Measurements from ENCODE around the gene ZMYND8. TPM values are rescaled to one million over a fixed set of nuclear protein-coding genes. Genes with fewer than 3 reads are reported as not detected.

Gene ZMYND8
- total and polyA plus RNA-seq, 2 of the 8 experiments (the other 6 are each of a cell fraction or from before 2014, with no cell fraction given) = 50.5 to 163 TPM

- TF ChIP-seq CHD7 (IDR thresholded peaks at IDR 0.05; ENCODE audit: insufficient replicate concordance, low read length) (no peak), ASH2L (IDR thresholded peaks at IDR 0.05; ENCODE audit: low read length) (no peak), CBX8 (IDR thresholded peaks at IDR 0.05; ENCODE audit: borderline replicate concordance, low read depth, low read length) (no peak), TEAD4 (IDR thresholded peaks at IDR 0.05; ENCODE audit: low read depth, low read length) (no peak), HDAC2 (IDR thresholded peaks at IDR 0.05; ENCODE audit: borderline replicate concordance in 1 of 2, low read depth in 2 of 2, low read length in 2 of 2) (no peak), EGR1 (IDR thresholded peaks at IDR 0.05; ENCODE audit: borderline replicate concordance, low read depth, low read length) (no peak), CREB1 (IDR thresholded peaks at IDR 0.05) (no peak), GTF2F1 (IDR thresholded peaks at IDR 0.05; ENCODE audit: borderline replicate concordance, low read depth, low read length) (no peak)
Measured at GRCh38 chr20:47263465-47264084, 92.9 kb downstream of the ZMYND8 start (continued).

All from H1 (cell line).